HG02840 (cell line): Measurements from ENCODE around the gene PLAC1.

ENCODE experiments used
- ATAC-seq: cut with Tn5 transposase; IDR thresholded peaks from one replicate; pipeline ENCODE4 v1.9.1; 2021; ENCODE audit warnings: mild to moderate bottlenecking, moderate library complexity, moderate number of reproducible peaks; ENCODE audit not compliant: unreplicated experiment, low FRiP score

Gene PLAC1

GRCh38 chrX:134633394-134633793 is 24.9 kb downstream of the PLAC1 start:
- no peak for ATAC-seq

GRCh38 chrX:134632355-134632754 is 25.9 kb downstream of the PLAC1 start:
- no peak for ATAC-seq

- ATAC-seq = no peak
Measured at GRCh38 chrX:134631426-134632346, 26.6 kb downstream of the PLAC1 start.

- no peak for ATAC-seq
Measured at GRCh38 chrX:134628663-134629062, 29.6 kb downstream of the PLAC1 start.

- ATAC-seq = no peak
Measured at GRCh38 chrX:134626434-134626833, 31.8 kb downstream of the PLAC1 start.

GRCh38 chrX:134625315-134625718 is 33.0 kb downstream of the PLAC1 start:
- no peak for ATAC-seq

- ATAC-seq = no peak
Measured at GRCh38 chrX:134624046-134624430, 34.2 kb downstream of the PLAC1 start.

- no peak for ATAC-seq
Measured at GRCh38 chrX:134623293-134624045, 34.8 kb downstream of the PLAC1 start.

GRCh38 chrX:134622813-134623185 is 35.5 kb downstream of the PLAC1 start:
- no peak for ATAC-seq

GRCh38 chrX:134622056-134622812 is 36.0 kb downstream of the PLAC1 start:
- no peak for ATAC-seq

GRCh38 chrX:134619838-134620237 is 38.4 kb downstream of the PLAC1 start:
- no peak for ATAC-seq

GRCh38 chrX:134613396-134613795 is 44.9 kb downstream of the PLAC1 start:
- ATAC-seq = no peak

GRCh38 chrX:134608153-134608552 is 50.1 kb downstream of the PLAC1 start:
- no peak for ATAC-seq

- no peak for ATAC-seq
Measured at GRCh38 chrX:134607523-134607922, 50.7 kb downstream of the PLAC1 start.

- no peak for ATAC-seq
Measured at GRCh38 chrX:134604701-134605311, 53.5 kb downstream of the PLAC1 start.

GRCh38 chrX:134603806-134604700 is 54.2 kb downstream of the PLAC1 start:
- ATAC-seq = no peak

- ATAC-seq = no peak
Measured at GRCh38 chrX:134602410-134602809, 55.9 kb downstream of the PLAC1 start.

GRCh38 chrX:134601240-134601765 is 57.0 kb downstream of the PLAC1 start:
- no peak for ATAC-seq

GRCh38 chrX:134600714-134601113 is 57.6 kb downstream of the PLAC1 start:
- ATAC-seq = no peak
